ENCODE data around the gene GLRX.

GLRX gene

DNA sequence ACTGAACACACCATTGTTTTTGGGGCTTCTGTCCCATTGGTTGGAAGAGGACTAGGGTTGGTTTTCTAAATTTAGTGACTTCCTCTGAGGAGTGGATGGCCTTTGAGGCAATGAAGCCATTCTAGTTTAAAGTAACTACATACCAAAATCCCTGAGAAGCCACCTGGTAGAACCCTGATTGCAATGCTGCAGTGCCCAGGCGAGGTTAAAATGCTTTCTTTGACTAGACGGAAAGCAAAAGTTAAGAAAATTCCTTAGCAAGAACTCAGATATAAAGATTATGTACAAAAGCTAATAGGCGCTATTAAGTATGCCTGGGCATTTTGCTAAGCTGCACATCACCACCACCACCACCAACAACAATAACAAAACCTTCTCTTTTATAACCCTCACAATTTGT lies 20.6 kb downstream of the GLRX start:
- Histone ChIP-seq H3K4me1 (ENCODE audit: control insufficient read depth, insufficient read depth, low read length) (no peaks in the 10 kb centered on the region), H3K9ac (ENCODE audit: low read depth, low read length) (no peak overlapping the region), H3K4me2 (ENCODE audit: low read length) (no peak overlapping the region), H3K9me3 (replicated peaks; ENCODE audit: low read length) (no peaks in the 10 kb centered on the region), H3K27me3 (ENCODE audit: control insufficient read depth, insufficient read depth, low read length) (no peaks in the 10 kb centered on the region), H3K36me3 (ENCODE audit: insufficient read depth, low read length) (no peaks in the 10 kb centered on the region), H3K4me3 (ENCODE audit: low read length) (no peak overlapping the region)

DNA sequence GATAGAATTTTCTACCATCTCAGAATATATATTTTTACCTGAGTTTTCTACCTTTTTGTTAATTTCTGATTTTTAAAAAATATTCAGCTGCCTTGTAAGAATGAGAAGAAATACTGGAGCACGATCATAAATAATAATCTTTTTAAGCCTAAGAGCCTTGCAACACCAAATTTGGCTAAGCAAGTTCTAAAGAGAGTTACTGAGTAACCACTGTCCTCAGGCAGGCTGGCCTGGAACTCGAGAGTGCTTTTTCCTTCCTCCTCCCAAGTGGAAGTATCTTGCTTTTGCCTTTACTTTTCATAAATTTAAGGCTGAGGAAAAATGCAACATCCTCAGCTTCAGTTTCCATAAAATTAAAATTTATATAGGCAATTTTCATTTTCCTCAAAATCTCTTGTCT lies 21.0 kb downstream of the GLRX start:
- H3K4me2 ChIP-seq (ENCODE audit: low read length), result no peak overlapping the region
- H3K27me3 ChIP-seq (ENCODE audit: control insufficient read depth, insufficient read depth, low read length), result no peaks in the 10 kb centered on the region
- no peak overlapping the region for H3K9ac ChIP-seq (ENCODE audit: low read depth, low read length)
- no peaks in the 10 kb centered on the region for H3K4me1 ChIP-seq (ENCODE audit: control insufficient read depth, insufficient read depth, low read length)
- no peaks in the 10 kb centered on the region for H3K9me3 ChIP-seq (replicated peaks; ENCODE audit: low read length)
- H3K36me3 ChIP-seq (ENCODE audit: insufficient read depth, low read length), result no peaks in the 10 kb centered on the region
- no peak overlapping the region for H3K4me3 ChIP-seq (ENCODE audit: low read length)

DNA sequence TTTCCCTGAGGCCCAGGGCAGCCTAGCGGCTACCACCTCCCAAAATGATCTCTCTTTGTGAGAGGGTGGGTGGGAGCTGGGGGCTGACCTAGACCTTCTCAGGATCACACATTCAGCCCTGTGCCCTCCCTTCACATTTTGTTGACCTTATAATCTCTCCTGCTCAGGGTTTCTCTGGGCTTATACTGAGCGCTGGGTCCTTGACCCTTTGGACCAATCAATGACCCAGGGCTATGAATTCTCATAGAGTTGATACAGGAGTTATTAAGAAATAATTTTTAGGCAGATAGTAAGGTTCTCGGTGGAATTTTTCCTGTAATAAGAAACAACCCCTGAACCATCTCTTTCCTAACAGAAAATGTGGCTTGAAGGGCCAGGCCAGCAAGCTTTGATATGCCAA lies 22.0 kb downstream of the GLRX start:
- Histone ChIP-seq H3K27me3 (ENCODE audit: control insufficient read depth, insufficient read depth, low read length) (no peaks in the 10 kb centered on the region), H3K4me2 (ENCODE audit: low read length) (no peak overlapping the region), H3K36me3 (ENCODE audit: insufficient read depth, low read length) (peaks cover 4% of the 10 kb centered on the region), H3K9ac (ENCODE audit: low read depth, low read length) (no peak overlapping the region), H3K9me3 (replicated peaks; ENCODE audit: low read length) (no peaks in the 10 kb centered on the region), H3K4me1 (ENCODE audit: control insufficient read depth, insufficient read depth, low read length) (no peaks in the 10 kb centered on the region), H3K4me3 (ENCODE audit: low read length) (no peak overlapping the region)

DNA sequence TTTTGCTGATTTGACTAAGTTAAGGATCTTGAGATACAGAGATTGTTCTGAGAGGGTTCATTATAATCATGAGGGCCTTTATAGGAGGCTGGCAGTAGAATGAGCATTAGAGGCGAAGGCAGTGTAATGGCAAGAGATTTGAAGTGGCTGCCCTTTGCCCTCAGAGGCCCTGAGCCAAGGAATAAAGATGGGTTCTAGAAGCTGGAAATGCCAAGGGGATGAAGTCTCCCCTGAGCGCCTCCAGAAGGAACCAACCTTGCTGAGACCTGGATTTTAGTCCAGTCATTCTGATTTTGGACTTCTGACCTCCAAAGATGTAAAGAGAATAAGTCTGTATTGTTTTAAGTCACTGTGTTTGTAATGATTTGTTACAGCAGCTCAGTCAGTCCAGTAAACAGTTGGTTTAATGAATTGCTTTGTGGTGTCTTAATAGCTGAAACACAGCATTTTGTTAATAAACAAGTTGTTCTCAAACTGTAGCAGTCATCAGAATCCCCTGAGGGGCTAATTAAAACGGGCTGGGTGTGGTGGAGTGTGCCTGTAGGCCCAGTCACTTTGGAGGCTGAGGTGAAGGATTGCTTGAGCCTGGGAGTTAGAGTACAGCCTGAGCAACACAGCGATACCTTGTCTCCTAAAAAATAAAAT lies 23.2 kb downstream of the GLRX start:
- Histone ChIP-seq H3K4me3 (ENCODE audit: low read length) (no peak overlapping the region), H3K9me3 (replicated peaks; ENCODE audit: low read length) (no peaks in the 10 kb centered on the region), H3K4me2 (ENCODE audit: low read length) (no peak overlapping the region), H3K9ac (ENCODE audit: low read depth, low read length) (no peak overlapping the region), H3K4me1 (ENCODE audit: control insufficient read depth, insufficient read depth, low read length) (no peaks in the 10 kb centered on the region), H3K27me3 (ENCODE audit: control insufficient read depth, insufficient read depth, low read length) (no peaks in the 10 kb centered on the region), H3K36me3 (ENCODE audit: insufficient read depth, low read length) (peaks cover 10% of the 10 kb centered on the region)

DNA sequence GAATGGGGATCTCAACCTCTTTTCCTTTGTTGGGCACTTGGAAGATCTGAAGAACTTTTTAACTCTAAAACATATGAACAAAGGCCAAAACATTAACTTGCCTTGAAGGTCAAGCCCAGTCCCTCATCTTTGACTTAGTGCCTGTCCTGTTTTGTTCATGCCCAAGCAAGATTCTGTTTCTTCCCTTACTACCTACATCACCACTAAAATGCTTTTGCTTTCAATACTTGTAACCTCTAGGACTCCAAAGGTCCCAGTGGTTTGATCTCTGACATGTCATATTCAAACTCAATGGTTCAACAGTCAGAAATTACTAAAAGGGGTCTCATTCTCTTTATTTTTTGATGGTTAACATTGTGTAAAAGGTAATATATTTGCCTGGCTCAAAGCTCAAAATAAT lies 24.0 kb downstream of the GLRX start:
- H3K4me2 ChIP-seq (ENCODE audit: low read length), result no peak overlapping the region
- no peak overlapping the region for H3K9ac ChIP-seq (ENCODE audit: low read depth, low read length)
- H3K4me3 ChIP-seq (ENCODE audit: low read length), result no peak overlapping the region
- no peaks in the 10 kb centered on the region for H3K9me3 ChIP-seq (replicated peaks; ENCODE audit: low read length)
- peaks cover 18% of the 10 kb centered on the region for H3K36me3 ChIP-seq (ENCODE audit: insufficient read depth, low read length)
- no peaks in the 10 kb centered on the region for H3K27me3 ChIP-seq (ENCODE audit: control insufficient read depth, insufficient read depth, low read length)
- no peaks in the 10 kb centered on the region for H3K4me1 ChIP-seq (ENCODE audit: control insufficient read depth, insufficient read depth, low read length)

DNA sequence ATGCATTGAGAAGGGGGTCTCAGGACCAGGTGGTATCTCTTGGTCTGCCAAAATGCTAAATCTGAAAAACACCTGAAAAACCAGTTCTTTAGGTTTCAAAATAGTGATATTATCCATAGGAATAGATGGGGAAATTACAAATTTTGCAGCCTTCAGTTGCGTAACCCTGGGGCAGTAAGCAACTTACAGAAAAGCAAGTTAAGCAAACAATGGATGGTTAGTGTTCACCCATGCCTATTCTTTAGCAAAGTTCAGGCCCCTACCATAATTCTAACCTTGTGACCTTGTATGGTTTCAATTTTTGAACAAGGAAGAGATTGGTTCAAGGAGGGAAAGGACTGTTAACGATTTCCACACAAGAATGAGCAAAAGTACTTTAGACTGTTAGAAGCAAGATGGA lies 24.5 kb downstream of the GLRX start:
- Histone ChIP-seq H3K27me3 (ENCODE audit: control insufficient read depth, insufficient read depth, low read length) (no peaks in the 10 kb centered on the region), H3K4me3 (ENCODE audit: low read length) (no peak overlapping the region), H3K9me3 (replicated peaks; ENCODE audit: low read length) (no peaks in the 10 kb centered on the region), H3K36me3 (ENCODE audit: insufficient read depth, low read length) (peaks cover 18% of the 10 kb centered on the region), H3K9ac (ENCODE audit: low read depth, low read length) (no peak overlapping the region), H3K4me2 (ENCODE audit: low read length) (no peak overlapping the region), H3K4me1 (ENCODE audit: control insufficient read depth, insufficient read depth, low read length) (no peaks in the 10 kb centered on the region)

DNA sequence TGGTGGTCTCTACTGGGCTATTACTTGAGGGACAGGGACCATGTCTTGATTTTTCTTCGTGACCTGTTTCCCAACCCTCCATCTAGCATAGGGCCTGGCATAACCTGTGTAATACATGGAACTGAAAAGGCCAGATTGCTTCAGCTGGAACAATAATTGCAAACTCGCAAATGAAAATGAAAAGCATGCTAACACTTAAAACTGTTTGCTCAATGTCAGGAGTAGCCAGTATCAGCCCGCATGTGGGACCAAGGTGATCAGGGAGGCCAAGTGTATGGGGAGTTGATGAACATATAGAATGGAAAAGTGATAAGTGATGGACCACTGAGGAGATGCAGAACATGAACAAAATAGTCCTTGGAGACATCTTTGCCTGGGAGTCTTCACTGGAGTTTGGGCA lies 25.2 kb downstream of the GLRX start:
- peaks cover 22% of the 10 kb centered on the region for H3K36me3 ChIP-seq (ENCODE audit: insufficient read depth, low read length)
- H3K4me2 ChIP-seq (ENCODE audit: low read length), result no peak overlapping the region
- no peaks in the 10 kb centered on the region for H3K9me3 ChIP-seq (replicated peaks; ENCODE audit: low read length)
- no peak overlapping the region for H3K4me3 ChIP-seq (ENCODE audit: low read length)
- no peaks in the 10 kb centered on the region for H3K27me3 ChIP-seq (ENCODE audit: control insufficient read depth, insufficient read depth, low read length)
- H3K4me1 ChIP-seq (ENCODE audit: control insufficient read depth, insufficient read depth, low read length), result no peaks in the 10 kb centered on the region
- H3K9ac ChIP-seq (ENCODE audit: low read depth, low read length), result no peak overlapping the region

DNA sequence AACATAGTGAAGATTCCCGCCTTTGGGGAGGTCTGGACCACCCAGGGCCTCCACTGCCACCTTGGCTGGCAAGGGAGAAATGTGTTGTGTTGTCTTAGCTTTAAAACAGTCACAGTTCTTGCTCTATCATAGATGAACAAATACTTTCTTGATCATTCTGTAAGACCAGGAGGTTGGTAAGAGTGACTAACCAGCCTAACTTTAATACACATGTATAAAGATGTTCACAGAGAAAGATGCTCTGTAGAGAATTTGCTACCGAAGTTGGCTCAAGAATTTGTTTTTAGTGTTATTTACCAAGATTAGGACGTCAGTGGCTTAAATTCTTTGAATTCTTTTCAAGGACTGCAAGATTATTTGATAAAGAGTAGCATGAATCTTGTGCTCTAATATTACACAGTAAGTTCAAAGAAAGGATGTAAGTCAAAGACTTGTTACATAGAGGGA lies 28.4 kb downstream of the GLRX start:
- H3K4me1 ChIP-seq (ENCODE audit: control insufficient read depth, insufficient read depth, low read length), result no peaks in the 10 kb centered on the region
- H3K9ac ChIP-seq (ENCODE audit: low read depth, low read length), result no peak overlapping the region
- H3K4me2 ChIP-seq (ENCODE audit: low read length), result no peak overlapping the region
- no peak overlapping the region for H3K4me3 ChIP-seq (ENCODE audit: low read length)
- H3K9me3 ChIP-seq (replicated peaks; ENCODE audit: low read length), result no peaks in the 10 kb centered on the region
- H3K27me3 ChIP-seq (ENCODE audit: control insufficient read depth, insufficient read depth, low read length), result no peaks in the 10 kb centered on the region
- H3K36me3 ChIP-seq (ENCODE audit: insufficient read depth, low read length), result peaks cover 40% of the 10 kb centered on the region

DNA sequence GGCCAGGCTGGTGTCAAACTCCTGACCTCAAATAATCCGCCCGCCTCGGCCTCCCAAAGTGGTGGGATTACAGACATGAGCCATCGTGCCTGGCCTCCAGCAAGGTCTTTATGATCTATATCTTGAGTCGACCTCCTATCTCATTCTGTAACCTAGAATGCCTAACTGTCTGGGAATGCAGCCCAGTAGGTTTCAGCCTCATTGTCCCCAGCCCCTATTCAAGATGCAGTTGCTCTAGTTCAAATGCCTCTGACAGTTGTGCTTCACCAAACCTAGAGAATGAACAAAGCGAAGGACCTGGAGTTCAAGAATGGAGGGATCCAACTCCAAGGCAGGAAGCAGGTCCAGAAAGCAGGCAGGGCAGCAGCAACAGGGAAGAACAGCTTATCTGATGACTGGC lies 30.8 kb downstream of the GLRX start:
- Histone ChIP-seq H3K4me2 (ENCODE audit: low read length) (no peak overlapping the region), H3K36me3 (ENCODE audit: insufficient read depth, low read length) (peaks cover 57% of the 10 kb centered on the region)

DNA sequence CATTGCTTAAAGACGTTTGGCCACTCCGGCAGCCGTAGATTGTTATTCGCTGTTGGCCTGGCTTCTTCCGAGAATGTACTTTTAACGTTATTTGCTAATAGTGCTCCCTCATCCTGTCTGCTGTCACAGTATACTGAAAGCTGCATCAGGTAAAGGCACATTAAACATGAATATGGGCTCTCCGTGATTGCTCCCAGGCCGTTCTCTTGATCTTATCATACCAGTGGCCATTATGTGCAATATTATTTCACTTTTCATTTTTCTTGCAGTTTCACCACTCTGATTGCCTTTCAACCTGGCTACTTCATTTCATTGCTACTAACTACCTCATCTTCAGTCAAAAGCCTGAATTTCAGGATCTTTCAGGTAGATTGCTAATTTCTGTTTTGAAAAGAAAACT lies 34.0 kb downstream of the GLRX start:
- H3K4me2 ChIP-seq (ENCODE audit: low read length), result no peak overlapping the region
- no peaks in the 10 kb centered on the region for H3K4me1 ChIP-seq (ENCODE audit: control insufficient read depth, insufficient read depth, low read length)
- H3K4me3 ChIP-seq (ENCODE audit: low read length), result no peak overlapping the region
- no peaks in the 10 kb centered on the region for H3K27me3 ChIP-seq (ENCODE audit: control insufficient read depth, insufficient read depth, low read length)
- peaks cover 65% of the 10 kb centered on the region for H3K36me3 ChIP-seq (ENCODE audit: insufficient read depth, low read length)
- H3K9ac ChIP-seq (ENCODE audit: low read depth, low read length), result no peak overlapping the region
- no peaks in the 10 kb centered on the region for H3K9me3 ChIP-seq (replicated peaks; ENCODE audit: low read length)

More for the DNA sequence above, 30.8 kb downstream of the GLRX start:
- no peaks in the 10 kb centered on the region for H3K4me1 ChIP-seq (ENCODE audit: control insufficient read depth, insufficient read depth, low read length)
- H3K4me3 ChIP-seq (ENCODE audit: low read length), result no peak overlapping the region
- H3K9ac ChIP-seq (ENCODE audit: low read depth, low read length), result no peak overlapping the region
- H3K27me3 ChIP-seq (ENCODE audit: control insufficient read depth, insufficient read depth, low read length), result no peaks in the 10 kb centered on the region
- no peaks in the 10 kb centered on the region for H3K9me3 ChIP-seq (replicated peaks; ENCODE audit: low read length)

DNA sequence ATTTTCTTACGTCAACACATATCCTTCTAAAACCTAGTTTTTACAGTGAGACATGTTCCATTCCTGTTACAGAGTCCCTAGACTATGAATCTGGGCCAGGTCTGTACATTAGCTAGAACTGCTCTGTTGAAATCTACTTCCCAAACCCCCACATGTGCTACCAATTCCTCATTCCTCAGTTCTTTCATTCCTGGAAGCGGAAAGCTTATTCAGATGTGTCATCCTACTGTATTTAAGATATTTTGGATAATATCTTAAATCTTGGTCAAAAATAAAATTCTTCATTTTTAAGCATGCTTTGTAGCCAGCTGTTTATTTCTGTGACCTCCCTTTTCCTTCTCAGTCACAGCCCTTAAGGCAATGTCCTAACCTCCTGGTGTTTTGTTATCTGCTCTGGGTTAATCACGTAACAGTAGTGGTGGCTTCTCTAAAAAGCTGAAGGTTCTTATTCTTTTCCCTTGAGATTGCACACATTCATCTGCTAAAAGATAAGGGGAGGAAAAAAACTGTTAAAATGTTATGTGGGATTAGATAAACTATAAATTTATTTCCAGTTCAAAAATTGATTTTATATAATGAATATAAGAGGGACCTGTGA lies 35.6 kb downstream of the GLRX start:
- H3K27me3 ChIP-seq (ENCODE audit: control insufficient read depth, insufficient read depth, low read length), result no peaks in the 10 kb centered on the region
- no peak overlapping the region for H3K9ac ChIP-seq (ENCODE audit: low read depth, low read length)
- H3K36me3 ChIP-seq (ENCODE audit: insufficient read depth, low read length), result peaks cover 64% of the 10 kb centered on the region
- H3K4me1 ChIP-seq (ENCODE audit: control insufficient read depth, insufficient read depth, low read length), result no peaks in the 10 kb centered on the region
- no peak overlapping the region for H3K4me2 ChIP-seq (ENCODE audit: low read length)
- H3K4me3 ChIP-seq (ENCODE audit: low read length), result no peak overlapping the region
- H3K9me3 ChIP-seq (replicated peaks; ENCODE audit: low read length), result no peaks in the 10 kb centered on the region
